ENCODE data around the gene PRPF40B. TPM values are rescaled to one million over a fixed set of nuclear protein-coding genes. Genes with fewer than 3 reads are reported as not detected.

Gene PRPF40B
- total RNA-seq, 1 donor from 2014 or later: 16.1 TPM

- no peak for ATAC-seq
These were observed 65.9 kb downstream of the PRPF40B start for GRCh38 chr12:49689237-49689636.

DNA sequence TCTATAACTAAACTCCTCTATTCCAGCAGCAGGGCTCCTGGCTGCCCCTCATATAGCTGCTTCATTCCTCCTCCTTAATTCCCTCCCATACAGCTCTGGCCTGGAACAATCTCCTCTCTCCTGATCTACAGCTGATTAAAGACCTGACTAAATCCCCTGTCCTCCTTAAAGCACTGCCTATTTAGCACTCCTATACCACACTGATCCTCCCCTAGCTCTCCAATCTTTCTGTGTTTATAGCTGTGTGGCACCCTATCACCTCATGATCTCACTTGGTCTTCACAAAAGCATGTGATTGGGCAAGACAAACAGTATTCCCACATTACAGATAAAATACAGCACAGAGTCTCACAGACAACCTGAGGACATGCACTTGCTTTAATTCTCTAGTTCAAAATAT lies 66.4 kb downstream of the PRPF40B start:
- no peak for ATAC-seq

- no peak for ATAC-seq
These were observed 69.5 kb downstream of the PRPF40B start for GRCh38 chr12:49692851-49693250.

GRCh38 chr12:49693931-49694444 lies 70.6 kb downstream of the PRPF40B start:
- ATAC-seq: no peak

Other genes with a start within 250 kb of the PRPF40B start
- gene KCNH3, start 84.5 kb upstream of the PRPF40B start, total RNA-seq: not detected
- 41.8 TPM for gene MCRS1, start 55.4 kb upstream of the PRPF40B start, total RNA-seq
- 0.36 TPM for gene FAM186B, start 17.9 kb upstream of the PRPF40B start, total RNA-seq
- gene FMNL3, start 83.8 kb downstream of the PRPF40B start, total RNA-seq: 3.0 TPM
- gene TMBIM6, start 118.0 kb downstream of the PRPF40B start, total RNA-seq: 386 TPM
- gene NCKAP5L, start 204.9 kb downstream of the PRPF40B start, total RNA-seq: 3.9 TPM
- gene BCDIN3D, start 219.5 kb downstream of the PRPF40B start, total RNA-seq: 3.9 TPM